ENCODE measurements around the gene TMEM245.

DNA sequence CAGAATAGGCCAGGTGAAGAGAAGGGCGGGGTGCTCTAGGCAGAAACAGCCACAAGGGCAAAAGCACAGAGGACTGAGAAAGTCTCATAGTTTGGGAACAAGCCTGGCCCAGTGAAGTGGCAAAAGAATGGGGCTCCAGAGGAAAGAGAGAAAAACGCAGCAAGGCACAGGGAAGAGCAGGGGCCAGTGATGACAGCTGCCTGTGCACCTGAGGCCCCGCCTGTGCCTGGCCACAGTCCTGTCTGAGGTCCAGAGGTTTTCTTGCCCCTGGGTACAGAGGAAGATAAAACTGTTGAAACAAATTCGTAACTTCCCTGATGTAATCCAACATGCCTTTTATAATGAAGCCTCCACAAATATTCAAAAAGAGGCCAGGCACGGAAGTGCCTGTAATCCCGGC lies 25.3 kb upstream of the TMEM245 start:
- TF ChIP-seq, protein P1, sequence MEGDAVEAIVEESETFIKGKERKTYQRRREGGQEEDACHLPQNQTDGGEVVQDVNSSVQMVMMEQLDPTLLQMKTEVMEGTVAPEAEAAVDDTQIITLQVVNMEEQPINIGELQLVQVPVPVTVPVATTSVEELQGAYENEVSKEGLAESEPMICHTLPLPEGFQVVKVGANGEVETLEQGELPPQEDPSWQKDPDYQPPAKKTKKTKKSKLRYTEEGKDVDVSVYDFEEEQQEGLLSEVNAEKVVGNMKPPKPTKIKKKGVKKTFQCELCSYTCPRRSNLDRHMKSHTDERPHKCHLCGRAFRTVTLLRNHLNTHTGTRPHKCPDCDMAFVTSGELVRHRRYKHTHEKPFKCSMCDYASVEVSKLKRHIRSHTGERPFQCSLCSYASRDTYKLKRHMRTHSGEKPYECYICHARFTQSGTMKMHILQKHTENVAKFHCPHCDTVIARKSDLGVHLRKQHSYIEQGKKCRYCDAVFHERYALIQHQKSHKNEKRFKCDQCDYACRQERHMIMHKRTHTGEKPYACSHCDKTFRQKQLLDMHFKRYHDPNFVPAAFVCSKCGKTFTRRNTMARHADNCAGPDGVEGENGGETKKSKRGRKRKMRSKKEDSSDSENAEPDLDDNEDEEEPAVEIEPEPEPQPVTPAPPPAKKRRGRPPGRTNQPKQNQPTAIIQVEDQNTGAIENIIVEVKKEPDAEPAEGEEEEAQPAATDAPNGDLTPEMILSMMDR (IDR thresholded peaks at IDR 0.05) = no peak
- TF ChIP-seq POLR2A (IDR thresholded peaks at IDR 0.05) = no peak

Data from testis (tissue), 2 donors.